Thyroid gland (tissue), 4 donors: ENCODE data around the gene RRP15.

ENCODE experiments used
- CTCF ChIP-seq, 6 experiments: fragments of 200-600 bp in 3 of 6; fragments of 450-650 bp in 3 of 6; sonication (generic) in 3 of 6; IDR thresholded peaks; one replicate each; pipeline ENCODE4 v1.5.1; 2016 to 2019; ENCODE audit warnings: antibody characterized with exemption in 6 of 6, mild to moderate bottlenecking in 2 of 6, inconsistent platforms in 1 of 6, moderate library complexity in 1 of 6
- POLR2A ChIP-seq, 2 donors: fragments of 450-650 bp; IDR thresholded peaks; one replicate each; pipeline ENCODE4 v1.6.1; 2017; ENCODE audit warnings: antibody characterized with exemption in 2 of 2, mild to moderate bottlenecking in 2 of 2, moderate library complexity in 1 of 2

- no peak for TF ChIP-seq CTCF (IDR thresholded peaks at IDR 0.05)
- no peak for TF ChIP-seq POLR2A (IDR thresholded peaks at IDR 0.05)
Measured at GRCh38 chr1:218301217-218301616, 16.1 kb downstream of the RRP15 start.
